Keratinocyte (primary cell): ENCODE data around the gene OR56A4.

Experiments used
- EZH2 ChIP-seq: IDR thresholded peaks from one replicate; pipeline ENCODE4 v1.6.1; 2012; ENCODE audit warnings: inconsistent platforms, mild to moderate bottlenecking, low read length, moderate library complexity
- TF ChIP-seq, protein P1 (sequence below), 3 experiments: IDR thresholded peaks in 1 of 3; conservative IDR thresholded peaks in 1 of 3; optimal IDR thresholded peaks in 1 of 3; 2 replicates in 2 of 3; 3 replicates in 1 of 3; pipeline versions ENCODE3 to v1.5.1; 2011; ENCODE audit warnings: low read length in 3 of 3, mild to moderate bottlenecking in 3 of 3, moderate library complexity in 2 of 3, control low read depth in 1 of 3, inconsistent platforms in 1 of 3; ENCODE audit not compliant: insufficient read depth in 2 of 3; ENCODE audit errors: extremely low read depth in 1 of 3

- TF ChIP-seq, protein P1, sequence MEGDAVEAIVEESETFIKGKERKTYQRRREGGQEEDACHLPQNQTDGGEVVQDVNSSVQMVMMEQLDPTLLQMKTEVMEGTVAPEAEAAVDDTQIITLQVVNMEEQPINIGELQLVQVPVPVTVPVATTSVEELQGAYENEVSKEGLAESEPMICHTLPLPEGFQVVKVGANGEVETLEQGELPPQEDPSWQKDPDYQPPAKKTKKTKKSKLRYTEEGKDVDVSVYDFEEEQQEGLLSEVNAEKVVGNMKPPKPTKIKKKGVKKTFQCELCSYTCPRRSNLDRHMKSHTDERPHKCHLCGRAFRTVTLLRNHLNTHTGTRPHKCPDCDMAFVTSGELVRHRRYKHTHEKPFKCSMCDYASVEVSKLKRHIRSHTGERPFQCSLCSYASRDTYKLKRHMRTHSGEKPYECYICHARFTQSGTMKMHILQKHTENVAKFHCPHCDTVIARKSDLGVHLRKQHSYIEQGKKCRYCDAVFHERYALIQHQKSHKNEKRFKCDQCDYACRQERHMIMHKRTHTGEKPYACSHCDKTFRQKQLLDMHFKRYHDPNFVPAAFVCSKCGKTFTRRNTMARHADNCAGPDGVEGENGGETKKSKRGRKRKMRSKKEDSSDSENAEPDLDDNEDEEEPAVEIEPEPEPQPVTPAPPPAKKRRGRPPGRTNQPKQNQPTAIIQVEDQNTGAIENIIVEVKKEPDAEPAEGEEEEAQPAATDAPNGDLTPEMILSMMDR (optimal IDR thresholded peaks at IDR 0.05 in 1 of 3, IDR thresholded peaks at IDR 0.05 in 1 of 3, conservative IDR thresholded peaks at IDR 0.05 in 1 of 3; ENCODE audit: extremely low read depth in 1 of 3, insufficient read depth in 2 of 3, low read length in 3 of 3), result no peak
- TF ChIP-seq EZH2, result no peak
Measured at GRCh38 chr11:5992150-5992549, 14.6 kb downstream of the OR56A4 start.
